NB4 (cell line): ENCODE data around the gene ADRM1.

Source experiments
- DNase-seq: peaks from one replicate; pipeline ENCODE4 v3.0.0; 2010; ENCODE audit warnings: low read depth
- H3K4me3 ChIP-seq: one replicate; pipeline ENCODE4 v1.5.1; 2011; ENCODE audit warnings: mild to moderate bottlenecking, low read depth, low read length, moderate library complexity
- CTCF ChIP-seq: IDR thresholded peaks from one replicate; pipeline ENCODE4 v1.5.1; 2012; ENCODE audit warnings: low read depth, low read length
- MAX ChIP-seq: IDR thresholded peaks from 2 replicates; pipeline ENCODE4 v1.6.1; 2011; ENCODE audit warnings: low read depth, low read length
- MYC ChIP-seq: IDR thresholded peaks from 2 replicates; pipeline ENCODE4 v1.6.1; 2011; ENCODE audit warnings: low read depth, low read length
- POLR2A ChIP-seq: IDR thresholded peaks from 2 replicates; pipeline ENCODE4 v1.6.1; 2011; ENCODE audit warnings: mild to moderate bottlenecking; ENCODE audit not compliant: insufficient read length; ENCODE audit errors: extremely low read depth

Gene ADRM1

GRCh38 chr20:62259294-62259565 lies 43.6 kb upstream of the ADRM1 start:
- TF ChIP-seq CTCF (no peak), MYC (no peak), MAX (no peak), POLR2A (no peak)
- DNase-seq: no peak
- no peak overlapping the region for H3K4me3 ChIP-seq

GRCh38 chr20:62262064-62262463 lies 40.7 kb upstream of the ADRM1 start:
- H3K4me3 ChIP-seq: no peak overlapping the region
- DNase-seq: no peak
- no peak for TF ChIP-seq MAX
- TF ChIP-seq POLR2A: no peak
- TF ChIP-seq CTCF: no peak
- no peak for TF ChIP-seq MYC

GRCh38 chr20:62263396-62263795 lies 39.4 kb upstream of the ADRM1 start:
- no peak overlapping the region for H3K4me3 ChIP-seq
- DNase-seq: no peak
- TF ChIP-seq MYC (no peak), POLR2A (no peak), MAX (no peak), CTCF (no peak)

- TF ChIP-seq MYC (no peak), POLR2A (no peak), MAX (no peak), CTCF (no peak)
- DNase-seq: no peak
- H3K4me3 ChIP-seq: no peak overlapping the region
These were observed 37.4 kb upstream of the ADRM1 start for GRCh38 chr20:62265365-62265764.

- H3K4me3 ChIP-seq: no peak overlapping the region
- no peak for DNase-seq
- TF ChIP-seq MAX (no peak), CTCF (no peak), MYC (no peak), POLR2A (no peak)
These were observed 36.5 kb upstream of the ADRM1 start for GRCh38 chr20:62266340-62266739.

GRCh38 chr20:62266851-62267250 lies 35.9 kb upstream of the ADRM1 start:
- H3K4me3 ChIP-seq: no peak overlapping the region
- DNase-seq: no peak
- no peak for TF ChIP-seq MYC
- no peak for TF ChIP-seq CTCF
- no peak for TF ChIP-seq MAX
